DOHH2 (cell line): ENCODE results near the gene NIPBL.

ENCODE experiments used
- H3F3A ChIP-seq: fragments of 200-600 bp; sonication (generic), shearing (Covaris generic); 2 replicates; pipeline ENCODE4 v1.6.0; 2016; ENCODE audit warnings: antibody characterized with exemption, mild to moderate bottlenecking; ENCODE audit not compliant: control insufficient read depth, insufficient read depth
- H3K27ac ChIP-seq: fragments of 200-600 bp; sonication (generic); 2 replicates; pipeline ENCODE4 v1.5.1; 2014; ENCODE audit warnings: low read depth, mild to moderate bottlenecking, low read length, moderate library complexity
- H3K27me3 ChIP-seq: fragments of 200-600 bp; sonication (generic); 2 replicates; pipeline ENCODE4 v1.6.1; 2014; ENCODE audit warnings: mild to moderate bottlenecking, low read length, mixed read lengths; ENCODE audit not compliant: control insufficient read depth
- H3K36me3 ChIP-seq: fragments of 200-600 bp; sonication (generic); 2 replicates; pipeline ENCODE4 v1.6.1; 2014; ENCODE audit warnings: mild to moderate bottlenecking, low read length, moderate library complexity, mixed read lengths; ENCODE audit not compliant: control insufficient read depth
- H3K4me1 ChIP-seq: fragments of 200-600 bp; sonication (generic); 2 replicates; pipeline ENCODE4 v1.6.1; 2014; ENCODE audit warnings: mild to moderate bottlenecking, low read length, mixed read lengths; ENCODE audit not compliant: control insufficient read depth
- H3K4me2 ChIP-seq: fragments of 200-600 bp; sonication (generic); 2 replicates; pipeline ENCODE4 v1.6.0; 2014; ENCODE audit warnings: mild to moderate bottlenecking, low read length, moderate library complexity
- H3K4me3 ChIP-seq: fragments of 200-600 bp; sonication (generic); 2 replicates; pipeline ENCODE4 v1.5.1; 2014; ENCODE audit warnings: mild to moderate bottlenecking, low read length, mixed read lengths
- H3K79me2 ChIP-seq: fragments of 200-600 bp; sonication (generic); 2 replicates; pipeline ENCODE4 v1.6.1; 2014; ENCODE audit warnings: mild to moderate bottlenecking, low read length, mixed read lengths; ENCODE audit not compliant: control insufficient read depth
- H3K9me2 ChIP-seq: fragments of 200-600 bp; sonication (generic); replicated peaks from 2 replicates; pipeline ENCODE4 v1.6.1; 2014; ENCODE audit warnings: mild to moderate bottlenecking, low read length, mixed read lengths; ENCODE audit not compliant: control insufficient read depth
- H3K9me3 ChIP-seq: fragments of 200-600 bp; sonication (generic); 2 replicates; pipeline ENCODE4 v1.6.1; 2014; ENCODE audit warnings: antibody characterized with exemption, low read length, mixed read lengths; ENCODE audit not compliant: control insufficient read depth, insufficient read depth
- H4K20me1 ChIP-seq: fragments of 200-600 bp; sonication (generic); 2 replicates; pipeline ENCODE4 v1.6.0; 2014; ENCODE audit warnings: low read depth, mild to moderate bottlenecking, antibody characterized with exemption, low read length, moderate library complexity; ENCODE audit not compliant: control insufficient read depth, insufficient read depth
- CTCF ChIP-seq: fragments of 200-600 bp; sonication (generic); IDR thresholded peaks from one replicate; pipeline ENCODE4 v1.5.1; 2014; ENCODE audit warnings: antibody characterized with exemption, mild to moderate bottlenecking, low read depth, low read length; ENCODE audit not compliant: poor library complexity, severe bottlenecking
- EZH2phosphoT487 ChIP-seq: fragments of 200-600 bp; sonication (generic); IDR thresholded peaks from 2 replicates; pipeline ENCODE4 v1.6.1; 2017; ENCODE audit warnings: borderline replicate concordance, mild to moderate bottlenecking, antibody characterized with exemption, low read length, moderate library complexity, mixed read lengths

Gene NIPBL

DNA sequence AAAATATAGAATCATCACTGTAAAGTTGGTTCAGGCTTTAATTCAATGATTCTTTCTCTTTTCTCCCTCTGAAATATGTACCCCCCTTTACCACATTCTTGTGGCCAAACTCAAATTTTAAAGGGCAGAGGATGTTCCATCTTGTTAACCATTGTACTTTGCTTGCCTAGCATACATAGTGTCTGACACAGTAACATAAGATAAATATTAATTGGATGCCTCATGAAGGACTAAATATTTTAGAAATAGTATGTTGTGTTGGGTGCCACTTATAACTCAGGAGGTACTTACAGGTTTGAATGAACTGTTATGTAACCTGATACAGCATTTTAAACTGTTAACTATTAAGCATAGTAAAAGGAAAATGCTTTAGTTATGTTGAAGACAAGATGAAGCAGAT is 71.5 kb downstream of the NIPBL start:
- H3K4me3 ChIP-seq = no peak overlapping the region
- peaks cover 16% of the 10 kb centered on the region for H3K4me1 ChIP-seq
- H4K20me1 ChIP-seq = peaks cover 24% of the 10 kb centered on the region
- H3K36me3 ChIP-seq = no peaks in the 10 kb centered on the region; the same call in 1 of the 2 replicates
- H3F3A ChIP-seq = peaks cover 1% of the 10 kb centered on the region; the same call in 1 of the 2 replicates
- no peak overlapping the region for H3K27ac ChIP-seq
- no peaks in the 10 kb centered on the region for H3K27me3 ChIP-seq
- H3K9me2 ChIP-seq = no peaks in the 10 kb centered on the region
- H3K9me3 ChIP-seq = no peaks in the 10 kb centered on the region
- peaks cover 93% of the 10 kb centered on the region for H3K79me2 ChIP-seq
- TF ChIP-seq CTCF (no peak), EZH2phosphoT487 (no peak)
- H3K4me2 ChIP-seq = no peak overlapping the region

DNA sequence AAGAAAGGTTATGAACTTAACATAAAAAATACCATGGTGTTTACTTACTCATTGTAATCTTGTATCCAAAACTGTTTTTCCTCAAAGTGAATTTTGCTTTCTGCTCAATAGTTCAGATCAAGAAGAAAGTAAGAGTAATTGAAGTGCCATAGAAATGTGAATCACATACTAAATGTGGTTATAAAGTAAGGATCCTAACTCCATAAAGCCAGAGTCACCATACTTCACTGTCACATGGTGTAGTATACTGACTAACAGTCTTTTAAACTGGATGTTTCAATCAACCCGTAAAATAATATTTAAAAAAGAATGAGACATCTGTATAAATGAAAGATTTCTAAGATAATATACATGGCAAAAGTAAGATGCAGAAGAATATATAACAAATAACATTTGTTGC is 72.1 kb downstream of the NIPBL start:
- no peaks in the 10 kb centered on the region for H3F3A ChIP-seq
- H3K9me3 ChIP-seq = no peaks in the 10 kb centered on the region
- peaks cover 16% of the 10 kb centered on the region for H3K4me1 ChIP-seq
- H4K20me1 ChIP-seq = peaks cover 24% of the 10 kb centered on the region
- H3K79me2 ChIP-seq = peaks cover 96% of the 10 kb centered on the region
- H3K4me3 ChIP-seq = no peak overlapping the region
- no peak overlapping the region for H3K27ac ChIP-seq
- H3K27me3 ChIP-seq = no peaks in the 10 kb centered on the region
- no peaks in the 10 kb centered on the region; the same call in 1 of the 2 replicates for H3K36me3 ChIP-seq
- no peak overlapping the region for H3K4me2 ChIP-seq
- H3K9me2 ChIP-seq = no peaks in the 10 kb centered on the region
- TF ChIP-seq CTCF (no peak), EZH2phosphoT487 (no peak)

GRCh38 chr5:36949593-36949992 is 73.0 kb downstream of the NIPBL start:
- no peaks in the 10 kb centered on the region for H3K9me2 ChIP-seq
- H3K4me1 ChIP-seq = peaks cover 16% of the 10 kb centered on the region
- peaks cover 98% of the 10 kb centered on the region for H3K79me2 ChIP-seq
- H3K9me3 ChIP-seq = no peaks in the 10 kb centered on the region
- no peak overlapping the region for H3K27ac ChIP-seq
- no peak for TF ChIP-seq CTCF
- no peaks in the 10 kb centered on the region for H3F3A ChIP-seq
- peaks cover 4% of the 10 kb centered on the region for H3K36me3 ChIP-seq
- no peak overlapping the region for H3K4me2 ChIP-seq
- H3K4me3 ChIP-seq = no peak overlapping the region
- no peaks in the 10 kb centered on the region for H3K27me3 ChIP-seq
- peaks cover 26% of the 10 kb centered on the region for H4K20me1 ChIP-seq
